WTC11 (cell line): ENCODE data around the gene ATP12A. TPM values are rescaled to one million over a fixed set of nuclear protein-coding genes. Genes with fewer than 3 reads are reported as not detected.

Experiments
- ATAC-seq: fragments of 200-7000 bp; cut with Tn5 transposase; 2 replicates; pipeline ENCODE4 v1.10.0; 2021; ENCODE audit warnings: mild to moderate bottlenecking, moderate library complexity
- CTCF ChIA-PET: fragments of 300-600 bp; sonication (Branson Sonifier 250); formaldehyde crosslinking; loops from one replicate; lab custom pipeline; 2021; ENCODE audit warnings: antibody characterized with exemption; lab: Charles Lee
- POLR2A ChIA-PET: fragments of 350-600 bp; sonication (Branson Sonifier 250); formaldehyde crosslinking; loops from one replicate; lab custom pipeline; 2021; ENCODE audit warnings: antibody characterized with exemption; lab: Charles Lee
- DNase-seq: peaks from one replicate; pipeline ENCODE4 v3.0.0; 2021; ENCODE audit warnings: low spot score
- H3K27ac Mint-ChIP-seq: 2 replicates; pipeline ENCODE4 v1.8.0; 2021; ENCODE audit warnings: mixed read lengths
- H3K27me3 Mint-ChIP-seq: 2 replicates; pipeline ENCODE4 v1.8.0; 2021; ENCODE audit warnings: low read depth, mild to moderate bottlenecking, moderate library complexity, mixed read lengths
- H3K36me3 Mint-ChIP-seq: 2 replicates; pipeline ENCODE4 v1.8.0; 2021; ENCODE audit warnings: mixed read lengths
- H3K4me1 Mint-ChIP-seq: 2 replicates; pipeline ENCODE4 v1.8.0; 2022; ENCODE audit warnings: mixed read lengths
- H3K4me3 Mint-ChIP-seq: 2 replicates; pipeline ENCODE4 v1.8.0; 2021; ENCODE audit warnings: mild to moderate bottlenecking, moderate library complexity, mixed read lengths
- H3K9me3 Mint-ChIP-seq: 2 replicates; pipeline ENCODE4 v1.8.0; 2021; ENCODE audit warnings: mixed read lengths
- CBFB ChIP-seq: sonication (generic); formaldehyde crosslinking; IDR thresholded peaks from 2 replicates; pipeline ENCODE4 v1.8.1; 2022; ENCODE audit warnings: mild to moderate bottlenecking, low read depth, missing genetic modification reagents
- E2F1 ChIP-seq: sonication (generic); formaldehyde crosslinking; IDR thresholded peaks from 2 replicates; pipeline ENCODE4 v1.8.0; 2022; ENCODE audit warnings: mild to moderate bottlenecking, missing genetic modification reagents
- GTF2I ChIP-seq: fragments of 250-450 bp; sonication (Bioruptor Pico); conservative IDR thresholded peaks from 2 replicates; pipeline ENCODE4 v1.4.0; 2021; ENCODE audit warnings: mild to moderate bottlenecking
- HMGA2 ChIP-seq: fragments of 250-450 bp; sonication (Bioruptor Pico); IDR thresholded peaks from 2 replicates; pipeline ENCODE4 v1.4.0; 2021; ENCODE audit warnings: mild to moderate bottlenecking, moderate library complexity
- HMGXB4 ChIP-seq: sonication (generic); formaldehyde crosslinking; IDR thresholded peaks from 2 replicates; pipeline ENCODE4 v1.8.1; 2023; ENCODE audit warnings: mild to moderate bottlenecking, moderate library complexity, missing genetic modification reagents
- MAX ChIP-seq: sonication (generic); formaldehyde crosslinking; IDR thresholded peaks from 2 replicates; pipeline ENCODE4 v1.8.0; 2022; ENCODE audit warnings: mild to moderate bottlenecking, missing genetic modification reagents
- NFATC4 ChIP-seq: fragments of 250-450 bp; sonication (Bioruptor Pico); IDR thresholded peaks from 2 replicates; pipeline ENCODE4 v1.9.0; 2021; ENCODE audit warnings: mild to moderate bottlenecking
- NR1H2 ChIP-seq: sonication (generic); formaldehyde crosslinking; IDR thresholded peaks from 2 replicates; pipeline ENCODE4 v1.9.0; 2021; ENCODE audit warnings: mild to moderate bottlenecking, moderate library complexity, missing genetic modification reagents
- ZNF138 ChIP-seq: sonication (generic); formaldehyde crosslinking; conservative IDR thresholded peaks from 2 replicates; pipeline ENCODE4 v1.8.1; 2022; ENCODE audit warnings: mild to moderate bottlenecking, moderate library complexity, missing genetic modification reagents
- ZNF219 ChIP-seq: sonication (generic); formaldehyde crosslinking; IDR thresholded peaks from 2 replicates; pipeline ENCODE4 v1.8.0; 2023; ENCODE audit warnings: missing genetic modification reagents, mild to moderate bottlenecking, borderline replicate concordance
- ZNF317 ChIP-seq: sonication (generic); formaldehyde crosslinking; IDR thresholded peaks from 2 replicates; pipeline ENCODE4 v1.8.1; 2023; ENCODE audit warnings: low read depth, mild to moderate bottlenecking, moderate library complexity, missing genetic modification reagents, borderline replicate concordance
- ZNF416 ChIP-seq: fragments of 250-450 bp; sonication (Bioruptor Pico); IDR thresholded peaks from 2 replicates; pipeline ENCODE4 v1.9.0; 2021; ENCODE audit warnings: mild to moderate bottlenecking, inconsistent platforms
- ZNF532 ChIP-seq: fragments of 250-450 bp; sonication (Bioruptor Pico); IDR thresholded peaks from 2 replicates; pipeline ENCODE4 v1.9.0; 2021; ENCODE audit warnings: mild to moderate bottlenecking, borderline replicate concordance
- ZNF671 ChIP-seq: fragments of 250-450 bp; sonication (Bioruptor Pico); IDR thresholded peaks from 2 replicates; pipeline ENCODE4 v1.8.0; 2021; ENCODE audit warnings: mild to moderate bottlenecking
- total RNA-seq: library from RNA; stranded (reverse); gene quantifications from 3 replicates; pipeline ENCODE4 v1.2.3, GENCODE V29; 2021
- TF ChIP-seq, protein P1 (sequence below): sonication (generic); formaldehyde crosslinking; IDR thresholded peaks from 2 replicates; pipeline ENCODE4 v1.8.1; 2022; ENCODE audit warnings: mild to moderate bottlenecking, moderate library complexity, missing genetic modification reagents
- TF ChIP-seq, protein P2 (sequence below): fragments of 250-450 bp; sonication (Bioruptor Pico); IDR thresholded peaks from 2 replicates; pipeline ENCODE4 v1.8.0; 2021; ENCODE audit warnings: mild to moderate bottlenecking
- TF ChIP-seq, protein P3 (sequence below): sonication (generic); formaldehyde crosslinking; IDR thresholded peaks from 2 replicates; pipeline ENCODE4 v1.8.1; 2023; ENCODE audit warnings: mild to moderate bottlenecking, missing genetic modification reagents, moderate library complexity

ATP12A gene
- total RNA-seq, 1 experiment from 2014 or later, result 1.4 TPM

DNA sequence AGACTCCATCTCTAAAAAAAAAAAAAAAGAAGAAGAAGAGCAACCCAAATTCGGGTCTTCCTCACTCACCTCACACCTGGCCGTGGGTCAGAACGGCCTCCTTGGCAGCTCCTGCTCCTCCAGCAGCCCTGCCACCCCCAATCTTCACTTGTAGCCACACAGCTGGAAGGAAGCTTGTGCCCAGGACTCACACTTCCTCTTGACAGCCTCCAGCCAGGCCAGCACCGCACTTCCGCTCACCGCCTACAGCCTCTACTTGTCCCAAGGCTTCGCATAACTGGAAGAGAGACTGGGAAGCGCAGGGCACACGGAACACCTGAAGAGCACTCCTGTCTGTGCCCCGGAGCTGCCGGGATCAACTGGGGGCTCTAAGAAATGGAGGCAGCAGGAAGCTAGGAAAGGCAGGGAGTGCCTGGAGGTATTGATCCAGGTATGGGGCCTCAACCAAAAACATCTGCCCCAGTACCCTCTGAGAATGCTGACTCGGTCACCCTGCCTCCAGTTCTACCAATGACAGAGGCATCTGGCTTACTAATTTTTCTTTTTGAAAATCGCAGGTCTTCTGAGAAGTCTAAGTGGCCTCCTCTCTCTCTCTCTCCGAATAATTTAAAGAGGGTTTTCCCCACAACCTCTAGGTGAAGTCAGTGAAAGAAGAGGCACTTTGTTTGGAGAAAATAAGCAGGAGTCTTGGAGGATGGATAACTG is 31.1 kb upstream of the ATP12A start:
- H3K4me1 Mint-ChIP-seq, result peaks cover 15% of the 10 kb centered on the region

More for the DNA sequence above, 31.1 kb upstream of the ATP12A start:
- no peak for TF ChIP-seq MAX
- TF ChIP-seq, protein P1, sequence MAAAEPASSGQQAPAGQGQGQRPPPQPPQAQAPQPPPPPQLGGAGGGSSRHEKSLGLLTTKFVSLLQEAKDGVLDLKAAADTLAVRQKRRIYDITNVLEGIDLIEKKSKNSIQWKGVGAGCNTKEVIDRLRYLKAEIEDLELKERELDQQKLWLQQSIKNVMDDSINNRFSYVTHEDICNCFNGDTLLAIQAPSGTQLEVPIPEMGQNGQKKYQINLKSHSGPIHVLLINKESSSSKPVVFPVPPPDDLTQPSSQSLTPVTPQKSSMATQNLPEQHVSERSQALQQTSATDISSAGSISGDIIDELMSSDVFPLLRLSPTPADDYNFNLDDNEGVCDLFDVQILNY (CRISPR knock-in tag), result no peak
- TF ChIP-seq NR1H2 (CRISPR knock-in tag), result no peak
- no peak for TF ChIP-seq E2F1 (CRISPR knock-in tag)
- no peak for TF ChIP-seq ZNF317 (CRISPR knock-in tag)
- TF ChIP-seq ZNF416 (CRISPR knock-in tag), result no peak
- no peak for TF ChIP-seq HMGXB4
- no peak for TF ChIP-seq CBFB (CRISPR knock-in tag)
- TF ChIP-seq ZNF219, result no peak
- TF ChIP-seq ZNF532 (CRISPR knock-in tag), result no peak
- no peak for TF ChIP-seq GTF2I
- no peak for TF ChIP-seq ZNF671 (CRISPR knock-in tag)
- TF ChIP-seq ZNF138, result no peak
- TF ChIP-seq NFATC4, result no peak
- TF ChIP-seq, protein P2, sequence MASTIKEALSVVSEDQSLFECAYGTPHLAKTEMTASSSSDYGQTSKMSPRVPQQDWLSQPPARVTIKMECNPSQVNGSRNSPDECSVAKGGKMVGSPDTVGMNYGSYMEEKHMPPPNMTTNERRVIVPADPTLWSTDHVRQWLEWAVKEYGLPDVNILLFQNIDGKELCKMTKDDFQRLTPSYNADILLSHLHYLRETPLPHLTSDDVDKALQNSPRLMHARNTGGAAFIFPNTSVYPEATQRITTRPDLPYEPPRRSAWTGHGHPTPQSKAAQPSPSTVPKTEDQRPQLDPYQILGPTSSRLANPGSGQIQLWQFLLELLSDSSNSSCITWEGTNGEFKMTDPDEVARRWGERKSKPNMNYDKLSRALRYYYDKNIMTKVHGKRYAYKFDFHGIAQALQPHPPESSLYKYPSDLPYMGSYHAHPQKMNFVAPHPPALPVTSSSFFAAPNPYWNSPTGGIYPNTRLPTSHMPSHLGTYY (CRISPR knock-in tag), result no peak
- no peak for TF ChIP-seq HMGA2 (CRISPR knock-in tag)
- TF ChIP-seq, protein P3, sequence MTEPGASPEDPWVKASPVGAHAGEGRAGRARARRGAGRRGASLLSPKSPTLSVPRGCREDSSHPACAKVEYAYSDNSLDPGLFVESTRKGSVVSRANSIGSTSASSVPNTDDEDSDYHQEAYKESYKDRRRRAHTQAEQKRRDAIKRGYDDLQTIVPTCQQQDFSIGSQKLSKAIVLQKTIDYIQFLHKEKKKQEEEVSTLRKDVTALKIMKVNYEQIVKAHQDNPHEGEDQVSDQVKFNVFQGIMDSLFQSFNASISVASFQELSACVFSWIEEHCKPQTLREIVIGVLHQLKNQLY (CRISPR knock-in tag), result no peak
- POLR2A ChIA-PET, result no interaction called here
- ATAC-seq (no peak), DNase-seq (no peak)
- Mint-ChIP-seq H3K9me3 (peaks cover 3% of the 10 kb centered on the region; the same call in 1 of the 2 replicates), H3K27ac (peak overlapping the region; percentile 32; the same call in 1 of the 2 replicates), H3K4me3 (no peak overlapping the region), H3K27me3 (no peaks in the 10 kb centered on the region), H3K36me3 (no peaks in the 10 kb centered on the region)
- CTCF ChIA-PET, result interaction anchor here (1.0 to 1.2 kb wide), 2 partner anchors 22 to 31 kb away, joined by 3 read pairs; partner anchors contain the start of gene ATP12A
